Ovary (tissue), 9 donors: ENCODE measurements around the gene TTLL11. TPM values are rescaled to one million over a fixed set of nuclear protein-coding genes. Genes with fewer than 3 reads are reported as not detected.

Source experiments
- DNase-seq, 5 donors: peaks; one replicate each; pipeline ENCODE4 v3.0.0-alpha.2; 2019 to 2020
- H3K27ac ChIP-seq, 2 donors: fragments of 200-600 bp; one replicate each; pipeline versions ENCODE4 v1.5.1 to v1.8.0; 2019 to 2022
- H3K27me3 ChIP-seq: fragments of 200-600 bp; one replicate; pipeline ENCODE4 v1.8.0; 2022
- H3K36me3 ChIP-seq: fragments of 200-600 bp; sonication (generic); one replicate; pipeline ENCODE4 v1.5.1; 2019
- H3K4me1 ChIP-seq: one replicate; pipeline ENCODE4 v1.8.1; 2013; ENCODE audit warnings: mild to moderate bottlenecking, moderate library complexity; ENCODE audit not compliant: insufficient read depth
- H3K4me3 ChIP-seq: fragments of 200-600 bp; sonication (generic); one replicate; pipeline ENCODE4 v1.5.1; 2017
- H3K9me3 ChIP-seq, 2 donors: fragments of 200-600 bp in 1 of 2; sonication (generic) in 1 of 2; one replicate each; pipeline versions ENCODE4 v1.5.1 to v1.8.1; 2013 to 2019; ENCODE audit warnings: mild to moderate bottlenecking in 1 of 2, moderate library complexity in 1 of 2
- EP300 ChIP-seq: sonication (generic); formaldehyde crosslinking; IDR thresholded peaks from one replicate; pipeline ENCODE4 v1.6.1; 2017; ENCODE audit warnings: antibody characterized with exemption
- POLR2A ChIP-seq: fragments of 450-650 bp; IDR thresholded peaks from one replicate; pipeline ENCODE4 v1.6.1; 2017; ENCODE audit warnings: antibody characterized with exemption, mild to moderate bottlenecking, moderate library complexity
- WGBS, 3 donors: extraction: QIAGEN DNeasy Blood & Tissue Kit in 1 of 3; methylation state at CpG; one replicate each; pipeline versions ENCODE4 v1.1.5 to v1.1.7; 2013 to 2017; 5-methylcytosine and 5-hydroxymethylcytosine counted together
- intact Hi-C, 4 donors: fragments of 100-400 bp; cut with DNase I; formaldehyde crosslinking; loops; one replicate each; pipeline versions ENCODE4 v1.11.0 to v1.15.1; 2022 to 2023
- polyA plus RNA-seq, 2 donors: library from polyadenylated mRNA; stranded (reverse); fragments of 200-250 nt in 1 of 2; fragments of 350-450 nt in 1 of 2; fragmentation: Illumina TruSeq in 1 of 2; extraction: RNeasy Lipid Tissue Mini Kit (QIAGEN cat#74804) in 1 of 2; gene quantifications; one replicate each; pipeline ENCODE4 v1.2.3, GENCODE V29; 2013 to 2014
- total RNA-seq, 7 donors: library from RNA; depleted of rRNA in 2 of 7; stranded (reverse); fragments of >200 nt in 2 of 7; fragmentation: NEBNext Ultra II Directional in 3 of 7; extraction: Animal tissue kit (Norgen Biotek cat#: 25700) in 3 of 7; gene quantifications; one replicate each; pipeline versions ENCODE4 v1.1.0 to v1.2.4, GENCODE V29; 2016 to 2023
- TF ChIP-seq, protein P1 (sequence below), 3 donors: fragments of 450-650 bp in 2 of 3; fragments of 200-600 bp in 1 of 3; IDR thresholded peaks; one replicate each; pipeline versions ENCODE4 v1.5.1 to v1.8.0; 2016 to 2022; ENCODE audit warnings: antibody characterized with exemption in 3 of 3, mild to moderate bottlenecking in 1 of 3
- donor health status: DM: no; HTN: no; CAD: no; lungs with moderate emphysema.
- donor health status: DM: no; HTN: no; CAD: no.
- donor health status: Bipolar disorder and iron deficiency.
- donor health status: DM: yes; HTN: yes; CAD: no.
- donor health status: DM: no; HTN: no; CAD: no.
- donor health status: DM: yes; HTN: yes; CAD: no.

Gene TTLL11
- total and polyA plus RNA-seq, 9 donors = 6.1 to 13.5 (median 9.2) TPM

- WGBS, 3 donors = 93 to 100% (median 99%) methylated on average over 4 of the region's 4 CpGs
- TF ChIP-seq EP300 (no peak), POLR2A (no peak)
- TF ChIP-seq, protein P1, sequence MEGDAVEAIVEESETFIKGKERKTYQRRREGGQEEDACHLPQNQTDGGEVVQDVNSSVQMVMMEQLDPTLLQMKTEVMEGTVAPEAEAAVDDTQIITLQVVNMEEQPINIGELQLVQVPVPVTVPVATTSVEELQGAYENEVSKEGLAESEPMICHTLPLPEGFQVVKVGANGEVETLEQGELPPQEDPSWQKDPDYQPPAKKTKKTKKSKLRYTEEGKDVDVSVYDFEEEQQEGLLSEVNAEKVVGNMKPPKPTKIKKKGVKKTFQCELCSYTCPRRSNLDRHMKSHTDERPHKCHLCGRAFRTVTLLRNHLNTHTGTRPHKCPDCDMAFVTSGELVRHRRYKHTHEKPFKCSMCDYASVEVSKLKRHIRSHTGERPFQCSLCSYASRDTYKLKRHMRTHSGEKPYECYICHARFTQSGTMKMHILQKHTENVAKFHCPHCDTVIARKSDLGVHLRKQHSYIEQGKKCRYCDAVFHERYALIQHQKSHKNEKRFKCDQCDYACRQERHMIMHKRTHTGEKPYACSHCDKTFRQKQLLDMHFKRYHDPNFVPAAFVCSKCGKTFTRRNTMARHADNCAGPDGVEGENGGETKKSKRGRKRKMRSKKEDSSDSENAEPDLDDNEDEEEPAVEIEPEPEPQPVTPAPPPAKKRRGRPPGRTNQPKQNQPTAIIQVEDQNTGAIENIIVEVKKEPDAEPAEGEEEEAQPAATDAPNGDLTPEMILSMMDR (IDR thresholded peaks at IDR 0.05) = no peak
- Histone ChIP-seq H3K36me3 (no peaks in the 10 kb centered on the region), H3K9me3 (no peaks in the 10 kb centered on the region), H3K4me3 (no peak overlapping the region), H3K27me3 (no peaks in the 10 kb centered on the region), H3K4me1 (no peaks in the 10 kb centered on the region), H3K27ac (no peak overlapping the region)
- DNase-seq = no peak
- intact Hi-C loops = no loop called here
Observed at GRCh38 chr9:122058709-122059108, 34.4 kb downstream of the TTLL11 start.

GRCh38 chr9:122058051-122058450, 35.1 kb downstream of the TTLL11 start:
- no peaks in the 10 kb centered on the region for H3K36me3 ChIP-seq
- no peaks in the 10 kb centered on the region for H3K4me1 ChIP-seq
- 61 to 73% (median 62%) methylated on average over 4 of the region's 4 CpGs for WGBS, 3 donors
- no peaks in the 10 kb centered on the region for H3K9me3 ChIP-seq
- H3K27me3 ChIP-seq = no peaks in the 10 kb centered on the region
- no peak for TF ChIP-seq EP300
- intact Hi-C loops = no loop called here
- DNase-seq = no peak
- H3K27ac ChIP-seq = no peak overlapping the region
- no peak overlapping the region for H3K4me3 ChIP-seq

DNA sequence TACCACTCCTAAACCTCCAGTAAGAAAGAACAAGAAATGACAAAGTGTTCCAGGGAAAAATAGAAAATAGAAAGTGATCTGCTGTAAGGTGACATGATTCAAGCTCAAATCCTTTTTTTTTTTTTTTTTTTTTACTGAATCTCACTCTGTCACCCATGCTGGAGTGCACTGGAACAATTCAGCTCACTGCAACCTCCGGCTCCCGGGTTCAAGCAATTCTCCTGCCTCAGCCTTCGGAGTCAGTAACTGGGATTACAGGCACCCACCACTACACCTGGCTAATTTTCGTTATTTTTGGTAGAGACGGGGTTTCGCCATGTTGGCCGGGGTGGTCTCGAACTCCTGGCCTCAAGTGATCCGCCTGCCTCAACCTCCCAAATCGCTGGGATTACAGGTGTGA, 35.9 kb downstream of the TTLL11 start:
- Histone ChIP-seq H3K27me3 (no peaks in the 10 kb centered on the region), H3K9me3 (no peaks in the 10 kb centered on the region), H3K4me1 (no peaks in the 10 kb centered on the region), H3K27ac (no peak overlapping the region), H3K36me3 (no peaks in the 10 kb centered on the region), H3K4me3 (no peak overlapping the region)
- DNase-seq = no peak
- intact Hi-C loops = no loop called here
- WGBS, 3 donors = 81 to 94% (median 88%) methylated on average over 10 of the region's 10 CpGs
- TF ChIP-seq EP300 (no peak), POLR2A (no peak)
- TF ChIP-seq, protein P1 (IDR thresholded peaks at IDR 0.05) = no peak

GRCh38 chr9:122056484-122056883, 36.6 kb downstream of the TTLL11 start:
- Histone ChIP-seq H3K4me3 (no peak overlapping the region), H3K36me3 (no peaks in the 10 kb centered on the region), H3K9me3 (no peaks in the 10 kb centered on the region), H3K4me1 (no peaks in the 10 kb centered on the region), H3K27me3 (no peaks in the 10 kb centered on the region), H3K27ac (no peak overlapping the region)
- DNase-seq = no peak
- WGBS, 3 donors = 83 to 91% (median 88%) methylated on average over 3 of the region's 3 CpGs
- intact Hi-C loops = no loop called here
- TF ChIP-seq EP300 (no peak), POLR2A (no peak)
- TF ChIP-seq, protein P1 (IDR thresholded peaks at IDR 0.05) = no peak

- Histone ChIP-seq H3K4me1 (no peaks in the 10 kb centered on the region), H3K36me3 (no peaks in the 10 kb centered on the region), H3K27me3 (no peaks in the 10 kb centered on the region), H3K4me3 (no peak overlapping the region), H3K9me3 (no peaks in the 10 kb centered on the region), H3K27ac (no peak overlapping the region)
- TF ChIP-seq EP300 = no peak
- TF ChIP-seq POLR2A = no peak
- TF ChIP-seq, protein P1 (IDR thresholded peaks at IDR 0.05) = no peak
- WGBS, 3 donors = 92 to 95% (median 94%) methylated on average over 6 of the region's 6 CpGs
- intact Hi-C loops = no loop called here
- no peak for DNase-seq
Observed at GRCh38 chr9:122055701-122056100, 37.4 kb downstream of the TTLL11 start.
